HG03060 (cell line): ENCODE data around the gene IGSF21.

Experiments
- ATAC-seq: cut with Tn5 transposase; IDR thresholded peaks from one replicate; pipeline ENCODE4 v1.9.1; 2021; ENCODE audit warnings: low read depth, moderate number of reproducible peaks; ENCODE audit not compliant: unreplicated experiment

The IGSF21 gene

DNA sequence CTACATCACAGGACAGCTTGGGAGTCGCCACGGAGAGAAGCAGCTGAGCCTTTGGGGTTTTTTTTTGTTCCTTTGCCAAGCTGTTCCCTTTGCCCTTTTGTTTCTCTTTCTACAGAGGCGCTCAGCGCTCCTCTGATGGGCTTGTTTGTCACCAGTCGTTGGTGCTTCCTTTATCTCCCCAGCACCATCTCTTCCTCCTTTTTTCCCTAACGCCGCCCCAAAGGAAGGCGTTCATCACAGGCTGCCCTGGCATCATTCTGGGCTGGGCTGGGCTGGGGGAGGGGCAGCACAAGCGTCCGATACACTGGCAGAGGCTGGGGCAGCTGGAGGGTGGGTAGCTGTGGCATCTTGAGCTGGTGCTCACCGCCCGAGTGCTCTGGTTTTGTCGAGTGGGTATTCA lies 10.5 kb downstream of the IGSF21 start:
- no peak for ATAC-seq

GRCh38 chr1:18118491-18118890 lies 10.9 kb downstream of the IGSF21 start:
- ATAC-seq, result no peak

DNA sequence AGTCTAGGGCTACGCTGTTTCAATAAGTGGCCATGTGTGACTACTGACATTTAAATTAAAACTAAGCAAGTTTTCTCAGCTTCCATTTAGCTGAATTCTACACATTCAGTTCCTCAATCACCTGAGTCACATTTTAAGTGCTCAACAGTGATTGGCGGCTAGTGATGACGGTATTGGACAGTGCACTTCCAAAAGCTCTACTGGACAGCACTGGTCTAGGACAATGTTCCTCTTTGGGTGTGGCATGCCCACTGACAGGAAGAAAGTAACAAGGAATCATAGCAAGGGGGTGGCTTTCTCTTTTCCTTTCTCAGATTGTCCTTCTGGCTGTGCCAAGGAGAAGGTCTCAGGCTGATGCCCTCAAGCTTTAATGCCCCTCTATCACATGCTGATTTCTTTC lies 11.7 kb downstream of the IGSF21 start:
- ATAC-seq, result no peak

GRCh38 chr1:18119771-18120377 lies 12.3 kb downstream of the IGSF21 start:
- no peak for ATAC-seq

DNA sequence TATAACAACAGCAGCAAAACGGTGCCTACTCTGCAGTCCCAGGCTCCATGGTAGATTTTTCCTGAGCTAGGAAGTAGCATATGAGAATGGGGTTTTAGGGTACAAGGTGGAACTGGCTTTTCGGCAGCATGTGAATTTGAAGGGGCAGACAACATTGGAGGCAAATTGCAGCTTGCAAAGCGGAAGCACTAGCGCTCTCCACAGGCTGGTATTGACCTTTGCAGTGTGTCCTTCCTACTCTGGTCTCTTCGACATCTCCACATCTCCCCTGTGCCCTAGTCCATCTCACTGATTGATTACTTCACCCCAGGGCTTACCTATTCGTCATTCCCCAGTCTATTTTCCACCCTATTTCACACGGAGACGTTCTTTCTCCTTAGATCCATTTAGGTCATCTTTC lies 13.0 kb downstream of the IGSF21 start:
- ATAC-seq, result no peak

GRCh38 chr1:18121072-18121820 lies 13.6 kb downstream of the IGSF21 start:
- ATAC-seq, result no peak

DNA sequence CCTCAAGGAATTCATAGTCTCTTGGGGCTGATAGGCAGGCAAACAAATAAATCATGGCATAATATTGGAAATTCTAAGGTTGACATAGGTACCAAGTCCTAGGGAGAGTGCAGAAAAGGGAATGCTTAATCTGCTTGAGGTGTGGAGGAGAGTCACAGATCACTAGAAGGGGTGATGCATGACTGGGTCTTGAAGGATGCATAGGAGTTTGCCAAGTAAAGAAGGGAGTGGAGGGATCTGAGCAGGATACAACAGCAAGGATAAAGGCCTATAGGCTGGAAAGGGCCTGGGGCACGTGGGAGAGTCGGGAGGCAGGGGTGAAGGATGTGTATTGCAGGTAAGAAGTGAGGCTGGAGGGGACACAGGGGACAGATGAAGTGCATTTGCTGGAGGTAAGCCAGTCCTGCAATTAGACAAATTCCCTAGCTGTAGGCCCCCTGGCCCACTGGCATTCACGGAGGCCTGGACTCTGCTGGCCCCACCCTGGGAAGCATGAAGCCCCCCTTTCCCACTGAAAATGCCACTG lies 15.9 kb downstream of the IGSF21 start:
- no peak for ATAC-seq

- ATAC-seq, result no peak
These were observed 17.4 kb downstream of the IGSF21 start for GRCh38 chr1:18124977-18125376.

- no peak for ATAC-seq
These were observed 19.0 kb downstream of the IGSF21 start for GRCh38 chr1:18126616-18127015.

GRCh38 chr1:18128298-18128697 lies 20.7 kb downstream of the IGSF21 start:
- no peak for ATAC-seq

- ATAC-seq, result no peak
These were observed 22.8 kb downstream of the IGSF21 start for GRCh38 chr1:18130356-18130755.

GRCh38 chr1:18132022-18132710 lies 24.6 kb downstream of the IGSF21 start:
- ATAC-seq, result no peak

GRCh38 chr1:18132711-18133541 lies 25.3 kb downstream of the IGSF21 start:
- no peak for ATAC-seq

DNA sequence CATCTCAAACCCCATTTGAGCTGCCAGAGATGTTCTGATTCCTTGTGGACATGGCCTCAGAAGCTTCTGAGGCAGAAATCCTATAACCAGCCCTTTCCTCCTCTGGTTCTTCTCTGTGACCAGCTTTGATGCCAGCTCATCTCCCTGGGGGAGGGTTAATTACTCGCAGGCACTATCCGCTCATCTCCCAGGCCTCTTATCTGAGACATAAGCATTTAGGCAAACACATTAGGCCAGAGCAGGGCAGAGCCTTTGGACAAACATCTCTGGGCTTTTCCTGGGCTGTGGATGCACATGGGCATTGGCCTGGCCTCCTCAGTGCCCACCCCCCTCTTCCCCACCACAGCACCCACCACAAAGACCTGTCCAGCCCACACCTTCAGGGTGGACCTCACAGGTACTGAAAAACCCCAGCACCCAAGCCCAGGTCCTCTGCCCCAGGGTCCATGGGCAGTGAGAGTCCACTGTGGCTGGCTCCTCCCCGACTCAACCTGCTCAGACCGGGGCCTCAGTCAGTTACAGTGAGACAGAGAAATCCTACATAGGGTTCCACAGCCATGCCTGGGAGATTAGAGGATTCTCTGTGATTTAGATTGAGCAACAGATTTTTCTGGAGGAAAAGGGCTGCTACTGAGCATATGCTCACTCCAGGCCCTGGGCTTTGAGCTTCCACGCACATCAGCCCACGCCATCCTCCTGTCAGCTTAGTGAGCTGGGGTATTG lies 26.9 kb downstream of the IGSF21 start:
- no peak for ATAC-seq

- ATAC-seq, result no peak
These were observed 30.3 kb downstream of the IGSF21 start for GRCh38 chr1:18137759-18138345.

DNA sequence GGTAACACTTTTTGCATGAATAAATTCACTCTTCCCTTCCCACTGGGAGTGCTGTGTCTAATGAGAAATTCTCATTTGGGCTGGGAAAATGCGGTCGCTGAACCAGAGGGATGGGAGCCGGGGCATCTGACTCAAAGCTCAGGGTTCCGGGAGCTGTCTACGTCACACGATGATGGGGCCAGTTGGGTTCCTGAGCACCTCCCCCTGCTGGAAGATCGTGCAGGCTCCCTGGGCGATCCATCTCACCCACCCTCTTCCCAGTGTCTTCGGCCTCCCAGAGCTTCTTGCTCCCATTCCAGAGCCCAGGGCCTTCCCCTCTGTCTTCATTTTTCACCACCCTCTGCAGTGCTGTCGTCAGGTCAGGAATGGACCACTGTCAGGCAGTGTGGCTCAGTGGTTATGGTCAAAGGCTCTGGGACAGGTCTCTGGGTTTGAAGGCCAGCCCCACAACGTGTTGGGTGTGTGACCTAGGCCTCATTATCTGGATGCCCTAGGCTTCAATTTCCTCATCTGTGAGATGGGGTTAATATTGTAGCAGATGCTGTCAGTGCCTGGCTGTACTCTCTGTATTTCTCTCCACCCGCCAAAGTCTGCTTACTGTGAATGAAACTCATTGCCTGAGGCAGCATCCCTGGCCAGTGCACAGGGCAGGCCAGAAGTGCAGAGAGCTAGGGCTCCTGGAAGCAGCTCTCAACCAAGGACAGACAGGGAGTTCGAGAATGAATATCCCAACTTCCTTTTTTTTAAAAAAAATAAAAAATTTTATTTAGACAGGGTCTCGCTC lies 31.8 kb downstream of the IGSF21 start:
- no peak for ATAC-seq

- no peak for ATAC-seq
These were observed 32.8 kb downstream of the IGSF21 start for GRCh38 chr1:18140411-18140810.

GRCh38 chr1:18141661-18142060 lies 34.1 kb downstream of the IGSF21 start:
- ATAC-seq, result no peak

DNA sequence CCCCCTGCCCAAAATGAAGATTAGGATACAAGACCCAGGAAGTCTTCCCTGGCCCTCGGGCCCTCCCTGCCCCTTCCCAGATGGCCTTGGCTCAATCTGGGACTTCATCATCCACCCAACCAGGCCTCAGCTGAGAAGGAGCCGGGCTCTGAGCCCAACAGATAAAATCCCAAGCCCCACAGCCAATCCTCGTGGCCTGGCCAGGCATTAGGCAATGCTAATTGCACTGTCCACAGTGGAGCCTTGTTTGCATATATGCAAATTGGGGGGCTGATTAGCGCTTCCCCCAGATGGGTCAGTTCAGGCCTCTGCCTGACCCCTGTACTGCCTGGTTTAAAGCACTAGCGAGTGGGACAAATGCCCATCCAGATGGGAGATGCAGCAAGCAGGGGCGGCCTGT lies 34.9 kb downstream of the IGSF21 start:
- ATAC-seq, result no peak
